NCI-H2196 treated with DMSO at 0.1 percent for 48 hours (cell line): ENCODE measurements around the gene OVOL1.
"Not testable (repeated sequence)": the region's sequence is repeated elsewhere in the genome, so short reads cannot be mapped to it uniquely, and the experiment has no call there.

Source experiments
- DNase-seq: peaks from one replicate; lab custom pipeline; 2025; ENCODE audit not compliant: unreplicated experiment; lab: John Stamatoyannopoulos, UW

The OVOL1 gene

DNA sequence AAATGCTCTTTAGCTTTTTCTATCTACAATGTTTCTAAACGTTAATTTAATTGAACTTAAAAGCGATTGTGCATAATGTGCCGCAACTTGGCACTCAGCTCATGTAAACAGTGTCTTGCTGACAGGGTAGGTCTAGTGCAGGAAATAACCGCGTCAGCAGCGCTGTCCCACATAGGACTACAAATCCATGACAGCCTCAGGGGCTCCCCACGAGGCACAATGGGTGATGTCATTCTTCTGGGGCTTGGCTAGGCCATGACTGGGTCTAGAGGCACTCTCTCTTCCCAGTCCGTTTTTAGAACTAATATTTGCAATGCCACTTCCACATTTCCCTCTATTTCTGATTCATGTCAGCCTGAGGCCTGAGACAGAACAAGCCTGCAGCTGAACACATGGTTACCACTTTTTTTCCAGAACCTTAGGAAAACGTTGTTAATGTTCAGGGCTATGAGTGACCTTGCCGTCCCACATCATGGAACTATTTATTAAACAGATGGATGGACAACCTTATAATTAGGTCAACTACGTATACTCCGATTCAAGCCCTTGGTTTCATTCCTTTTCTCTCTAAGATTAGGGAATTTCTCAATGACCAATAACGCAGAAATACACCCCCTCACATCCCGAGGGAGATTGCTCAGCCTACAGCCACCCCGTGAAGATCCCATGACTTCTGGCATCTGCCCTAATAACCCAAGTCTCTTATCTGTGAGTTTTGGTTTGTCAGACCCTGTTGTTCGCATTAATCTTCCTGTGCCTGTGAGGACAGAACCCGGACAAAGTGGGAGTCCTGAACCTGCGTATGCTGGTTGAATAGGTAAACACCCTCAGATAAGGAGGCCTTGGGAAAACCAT, 27.5 kb downstream of the OVOL1 start:
- DNase-seq: no peak

DNA sequence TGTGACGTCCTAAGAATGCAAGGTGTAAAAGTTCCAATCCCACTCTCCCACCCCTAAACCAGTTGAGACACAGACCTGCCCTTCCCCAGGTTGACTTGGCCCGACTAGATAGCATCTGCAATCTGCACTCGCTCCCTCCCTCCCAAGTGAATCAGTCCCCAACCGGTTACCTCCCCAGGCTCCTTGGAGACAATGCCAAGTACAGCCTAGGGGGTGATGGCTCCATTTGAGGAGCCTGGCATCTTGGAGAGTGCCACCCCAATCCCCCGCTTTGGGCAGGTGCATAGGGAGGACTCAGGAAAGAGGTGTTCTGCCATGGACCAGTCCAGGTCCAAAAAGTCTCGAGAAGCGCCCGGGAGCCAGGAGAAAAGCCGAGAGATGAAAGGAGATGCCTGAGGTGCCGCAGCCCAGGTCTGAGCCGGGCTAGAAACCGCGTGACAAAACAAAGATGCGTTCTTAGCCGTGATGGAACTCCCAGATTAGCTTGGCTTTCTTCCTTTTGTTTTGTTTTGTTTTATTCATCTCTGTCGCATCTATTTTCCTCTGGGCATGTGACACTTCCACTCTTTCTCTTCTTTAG, 28.2 kb downstream of the OVOL1 start:
- no peak for DNase-seq

DNA sequence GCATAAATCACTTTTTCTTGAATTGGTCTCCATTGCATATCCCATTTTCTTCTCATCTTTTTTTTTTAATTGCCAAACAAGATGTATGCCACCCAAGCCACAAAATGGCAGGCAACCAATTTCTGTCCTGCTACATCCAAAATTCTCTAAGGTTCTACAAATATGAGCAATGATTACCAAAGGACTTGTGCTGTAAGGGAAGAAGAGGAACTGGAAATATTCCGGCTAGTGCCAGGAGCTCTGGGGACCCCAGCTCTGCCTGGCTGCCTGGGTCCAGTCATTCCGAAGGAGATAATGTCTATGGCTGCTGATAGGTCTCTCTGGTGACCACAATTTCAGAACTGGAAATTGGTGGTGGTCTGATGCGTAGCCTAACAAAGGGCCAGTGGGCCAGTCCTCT, 29.8 kb downstream of the OVOL1 start:
- DNase-seq: no peak

DNA sequence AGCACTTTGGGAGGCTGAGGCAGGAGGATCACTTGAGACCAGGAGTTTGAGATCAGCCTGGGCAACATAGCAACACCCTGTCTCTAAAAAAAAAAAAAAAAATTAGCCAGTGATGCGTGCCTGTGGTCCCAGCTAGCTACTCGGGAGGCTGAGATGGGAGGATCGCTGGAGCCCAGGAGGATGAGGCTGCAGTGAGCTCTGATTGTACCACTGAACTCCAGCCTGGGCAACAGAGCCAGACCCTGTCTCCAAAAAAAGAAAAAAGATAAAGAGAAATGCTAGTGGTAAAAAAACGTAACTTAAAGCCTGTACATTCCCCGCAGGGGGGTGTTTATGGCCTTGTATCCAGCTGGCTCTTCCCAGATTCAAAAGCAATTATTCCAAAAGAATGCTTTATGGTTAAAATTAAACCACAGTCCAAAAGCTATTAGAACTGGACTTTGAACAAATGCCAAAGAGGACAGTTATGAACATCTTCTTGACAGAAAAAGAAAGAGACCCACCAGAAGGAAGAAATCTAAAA, 30.5 kb downstream of the OVOL1 start:
- DNase-seq: no peak

DNA sequence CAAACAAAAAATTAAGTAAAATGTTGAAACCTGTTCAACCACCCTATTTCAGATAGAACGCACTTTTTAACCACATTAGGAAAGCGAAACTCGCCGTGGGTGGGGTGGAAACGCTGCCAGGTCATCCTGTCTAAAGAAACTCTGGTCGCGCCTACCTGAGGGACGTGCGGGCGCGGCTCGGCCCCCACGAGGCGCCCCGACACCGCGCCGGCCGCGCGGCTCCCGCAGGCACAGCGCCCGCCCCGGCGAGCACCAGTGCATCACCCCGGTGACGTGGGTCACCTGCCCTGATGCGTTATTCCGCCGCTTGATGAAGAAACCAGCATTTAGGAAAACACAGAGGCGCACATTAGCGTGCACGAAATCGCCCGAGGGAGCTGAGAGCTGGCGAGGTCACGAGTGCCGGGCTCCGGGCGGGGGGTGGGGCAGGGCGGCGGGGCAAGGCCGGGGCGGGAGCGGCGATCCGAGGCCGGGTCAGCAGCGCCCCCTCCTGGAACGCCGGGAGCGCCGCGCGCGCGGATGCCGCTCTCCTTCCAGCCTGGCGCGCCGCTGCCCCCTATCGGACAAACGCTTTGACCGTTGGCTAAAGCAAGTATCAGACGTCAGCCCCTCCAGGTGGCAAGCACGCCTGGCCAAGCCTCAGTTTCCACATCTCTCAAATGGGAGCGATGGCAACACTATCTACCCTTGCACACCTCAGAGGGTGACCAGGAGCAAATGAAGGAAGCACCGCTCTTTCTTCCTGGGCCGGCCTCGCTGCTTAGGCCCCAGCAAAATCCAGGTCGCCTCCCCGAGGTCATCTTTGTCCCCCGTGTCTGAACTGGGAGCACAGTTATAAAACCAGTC, 31.2 kb downstream of the OVOL1 start:
- peak; percentile 75 for DNase-seq

DNA sequence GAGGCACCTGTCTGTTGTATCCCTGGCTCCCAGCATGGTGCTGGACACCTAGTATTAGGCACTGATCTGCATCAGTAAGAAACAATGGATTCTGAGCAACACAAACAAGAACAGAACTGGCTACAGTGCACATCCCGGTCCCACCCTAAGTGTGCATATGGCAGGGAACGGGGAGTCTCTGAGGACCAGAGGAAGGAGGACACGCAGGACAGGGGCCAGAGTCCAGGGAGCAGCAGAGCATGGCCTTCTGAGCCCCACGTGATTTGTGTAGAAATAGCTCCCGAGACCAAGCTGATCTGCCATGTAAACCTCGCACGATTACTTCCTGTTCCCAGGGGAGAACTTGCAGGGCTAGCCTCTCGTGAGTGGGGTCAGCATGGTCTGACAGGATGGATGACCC, 34.2 kb downstream of the OVOL1 start:
- no peak for DNase-seq

DNA sequence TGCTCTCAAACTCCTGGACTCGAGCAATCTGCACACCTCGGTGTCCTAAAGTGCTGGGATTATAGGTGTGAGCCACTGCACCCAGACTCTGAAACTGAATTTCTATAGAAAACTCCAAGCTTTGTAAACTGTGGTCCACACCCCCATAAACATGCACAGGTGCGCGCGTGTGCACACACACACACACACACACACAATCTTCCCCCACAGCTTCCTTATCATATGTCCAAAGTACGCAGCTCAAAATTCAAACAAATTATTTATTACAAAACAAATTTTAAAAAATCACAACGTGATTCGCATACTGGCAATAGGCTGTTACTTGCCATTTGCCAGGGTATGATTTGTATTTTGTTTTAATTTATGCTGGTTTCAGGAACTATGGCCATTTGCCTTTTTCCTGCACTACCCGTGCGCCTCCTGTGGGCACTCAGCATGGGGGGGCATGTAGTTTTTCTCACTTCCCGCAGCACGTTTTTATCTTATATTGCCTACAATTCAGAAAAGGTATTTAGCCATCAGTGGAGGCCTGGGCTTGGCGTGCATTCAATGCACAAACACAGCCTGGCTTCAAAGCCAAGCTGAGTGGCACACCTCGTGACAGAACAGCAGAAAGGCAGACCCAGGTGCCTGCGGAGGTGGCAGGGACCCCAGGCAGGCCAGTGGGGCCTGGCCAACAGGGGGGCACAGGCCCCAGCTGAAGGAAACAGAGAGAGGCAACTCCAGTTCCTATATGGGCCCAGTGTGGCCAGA, 36.1 kb downstream of the OVOL1 start:
- no peak for DNase-seq

DNA sequence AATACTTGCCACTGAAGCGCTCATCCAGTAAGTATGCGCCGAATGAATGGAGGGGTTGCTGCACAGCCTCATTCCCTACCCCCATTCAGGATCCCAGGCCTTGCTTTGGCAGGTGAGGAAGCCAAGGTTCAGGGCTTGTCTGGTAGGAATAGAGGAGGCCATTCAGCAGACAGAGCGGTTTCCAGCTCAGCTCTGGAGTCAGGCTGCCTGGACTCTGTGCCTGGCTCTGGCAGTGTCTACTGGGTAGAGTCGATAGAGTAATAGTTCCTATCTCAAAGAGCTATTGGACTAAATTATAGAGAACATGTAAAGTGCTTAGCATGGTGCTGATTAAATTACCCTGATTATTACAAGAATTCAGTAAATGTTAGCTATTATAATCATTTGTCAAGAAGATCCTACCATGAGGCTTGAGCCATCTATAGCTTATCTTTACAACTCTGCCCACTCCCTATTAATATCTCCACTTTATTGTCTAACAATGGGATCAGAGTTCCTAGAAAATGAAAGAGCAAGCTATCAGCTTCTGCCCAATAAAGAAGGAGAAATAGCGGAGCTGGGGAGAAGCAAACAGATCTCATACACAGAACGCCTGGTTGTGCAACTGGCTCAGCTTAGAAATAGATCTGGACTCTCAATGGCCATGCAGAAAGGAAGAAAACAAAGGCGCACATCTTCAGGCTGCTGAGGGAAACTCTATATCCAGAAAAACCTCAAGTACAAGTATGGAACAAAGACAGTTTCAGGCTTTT, 40.3 kb downstream of the OVOL1 start:
- DNase-seq: no peak

DNA sequence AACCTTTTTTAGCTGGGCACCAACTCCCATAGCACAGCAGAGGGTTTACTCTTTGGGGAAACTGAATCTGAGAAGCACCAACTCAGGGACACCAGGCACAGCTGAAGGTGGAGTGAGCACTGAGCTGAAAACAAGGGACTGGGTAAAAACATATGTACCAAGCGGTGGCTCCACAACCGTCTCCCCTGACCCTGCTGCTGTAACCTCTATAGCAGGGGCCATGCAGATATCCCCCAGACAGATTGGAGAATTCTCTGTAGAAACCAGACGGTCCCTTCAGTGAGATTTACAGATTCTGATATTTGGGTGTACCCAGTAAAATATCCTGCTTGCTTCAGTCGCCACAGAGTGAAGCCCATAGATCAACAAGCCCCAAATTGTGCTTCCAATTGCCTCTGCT, 42.6 kb downstream of the OVOL1 start:
- DNase-seq: no peak

DNA sequence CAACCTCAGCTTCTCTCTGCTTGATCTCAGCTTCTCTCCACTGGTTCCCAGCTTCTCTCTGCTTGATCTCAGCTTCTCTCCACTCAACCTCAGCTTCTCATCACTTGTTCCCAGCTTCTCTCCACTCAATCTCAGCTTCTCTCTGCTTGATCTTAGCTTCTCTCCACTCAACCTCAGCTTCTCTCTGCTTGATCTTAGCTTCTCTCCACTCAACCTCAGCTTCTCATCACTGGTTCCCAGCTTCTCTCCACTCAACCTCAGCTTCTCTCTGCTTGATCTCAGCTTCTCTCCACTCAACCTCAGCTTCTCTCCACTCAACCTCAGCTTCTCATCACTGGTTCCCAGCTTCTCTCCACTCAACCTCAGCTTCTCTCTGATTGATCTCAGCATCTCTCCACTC, 45.4 kb downstream of the OVOL1 start:
- DNase-seq: not testable (repeated sequence)

DNA sequence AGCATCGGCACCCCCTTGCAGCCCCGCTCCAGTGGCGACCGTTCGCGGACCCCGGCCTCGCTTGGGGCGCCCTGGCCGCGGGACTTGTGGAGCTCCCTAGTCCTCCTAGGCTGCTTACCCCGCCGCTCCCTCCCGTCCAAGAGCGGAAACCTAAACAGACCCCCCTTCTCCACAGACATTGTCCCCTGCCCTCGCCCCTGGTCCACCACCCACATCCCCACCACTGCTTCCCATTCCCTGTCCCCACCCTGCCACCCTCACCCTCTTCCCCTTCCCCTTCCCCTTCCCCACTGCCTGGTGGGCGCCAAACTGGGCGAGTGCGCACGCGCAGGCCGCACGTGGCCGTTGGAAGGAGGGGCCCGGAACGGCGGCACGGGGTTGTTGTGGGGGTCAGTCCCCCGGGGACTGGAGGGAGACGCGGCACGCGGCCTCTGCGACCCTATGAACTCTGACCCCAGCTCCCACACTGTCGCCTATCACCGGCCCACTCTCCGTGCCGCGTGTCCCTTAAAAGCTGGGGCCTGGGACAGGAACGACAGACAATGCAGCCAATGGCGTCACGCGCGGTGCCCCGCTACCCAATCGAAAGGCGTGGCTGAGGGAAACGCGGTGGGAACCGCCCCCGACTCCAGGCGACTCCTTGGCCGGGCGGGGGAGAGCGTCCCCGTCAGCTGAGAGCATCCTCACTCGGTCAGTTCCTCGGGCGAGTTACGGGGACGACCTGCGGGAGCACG, 46.6 kb downstream of the OVOL1 start, which contains the start of gene SNX32:
Gene SNX32, plus strand, starts transcription at position 667 of the 734 bp plus-strand sequence. CDS start 103 bp downstream, outside the sequence.
- peak; percentile 77 for DNase-seq

DNA sequence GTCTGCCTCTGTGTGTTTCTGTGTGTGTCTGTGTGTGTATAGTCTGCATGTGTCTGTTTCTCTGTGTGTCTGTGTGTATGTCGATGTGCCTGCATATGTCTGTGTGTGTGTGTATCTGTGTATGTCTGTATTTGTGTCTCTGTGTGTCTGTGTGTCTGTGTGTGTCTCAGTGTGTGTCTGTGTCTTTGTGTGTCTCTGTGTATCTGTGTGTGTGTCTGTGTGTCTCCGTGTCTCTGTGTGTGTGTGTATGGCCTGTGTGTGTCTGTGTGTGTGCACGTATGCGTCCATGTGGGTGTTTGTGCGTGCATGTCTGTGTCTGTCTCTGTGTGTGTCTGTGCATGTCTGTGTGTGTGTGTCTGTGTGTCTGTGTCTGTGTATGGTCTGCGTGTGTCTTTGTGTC, 47.3 kb downstream of the OVOL1 start:
- no peak for DNase-seq

DNA sequence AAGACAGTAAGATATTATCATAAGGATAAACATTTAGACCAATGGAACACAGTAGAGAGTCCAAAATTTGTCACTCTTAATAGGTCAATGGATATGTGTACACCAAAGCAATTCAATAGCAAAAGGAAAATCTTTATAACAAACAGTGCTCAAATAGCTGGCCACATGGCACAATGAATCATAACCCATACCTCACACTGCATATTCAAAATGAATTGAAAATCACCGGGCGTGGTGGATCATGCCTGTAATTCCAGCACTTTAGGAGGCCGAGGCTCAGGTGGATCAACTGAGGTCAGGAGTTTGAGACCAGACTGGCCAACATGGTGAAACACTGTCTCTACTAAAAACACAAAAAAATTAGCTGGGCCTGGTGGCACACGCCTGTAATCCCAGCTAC, 55.3 kb downstream of the OVOL1 start:
- DNase-seq: no peak

DNA sequence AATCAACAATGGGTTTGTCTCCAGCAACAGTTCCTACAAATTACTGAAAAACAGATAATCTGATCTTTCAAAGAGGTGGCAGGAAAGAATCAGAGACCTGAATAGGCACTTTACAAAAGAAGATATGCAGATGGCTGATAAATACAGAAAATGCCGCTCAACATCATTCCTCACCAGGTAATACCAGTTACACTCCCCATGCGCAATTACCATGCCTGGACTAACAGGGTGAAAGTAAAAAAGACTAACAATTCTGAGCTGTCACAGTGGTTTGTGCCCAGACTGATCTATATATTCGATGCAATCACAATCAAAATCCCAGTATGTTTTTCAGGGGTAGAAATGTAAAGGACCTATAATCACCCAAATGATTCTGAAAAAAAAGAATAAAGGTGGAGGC, 56.9 kb downstream of the OVOL1 start:
- no peak for DNase-seq

DNA sequence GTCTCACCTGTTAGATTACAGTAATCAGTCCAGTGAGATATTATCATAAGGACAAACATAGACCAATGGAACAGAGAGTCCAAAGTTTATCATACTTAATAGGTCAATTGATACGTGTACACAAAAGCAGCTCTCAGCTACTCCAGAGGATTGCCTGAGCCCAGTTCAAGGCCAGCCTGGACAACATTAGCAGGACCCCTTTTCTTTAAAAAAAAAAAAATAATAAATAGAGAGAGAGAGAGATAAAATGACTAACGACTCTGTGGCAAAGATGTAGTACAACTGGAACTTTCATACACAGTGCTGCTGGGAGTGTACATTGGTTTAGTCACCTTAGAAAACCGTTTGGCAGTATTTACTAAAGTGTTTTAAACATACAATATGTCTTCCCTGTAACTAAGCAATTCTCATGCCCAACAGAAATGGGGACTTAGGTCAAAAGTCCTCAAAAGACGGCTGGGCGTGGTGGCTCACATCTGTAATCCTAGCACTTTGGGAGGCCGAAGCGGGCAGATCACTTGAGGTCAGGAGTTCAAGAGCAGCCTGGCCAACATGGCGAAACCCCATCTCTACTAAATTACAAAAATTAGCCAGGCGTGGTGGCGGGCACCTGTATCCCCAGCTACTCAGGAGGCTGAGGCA, 57.5 kb downstream of the OVOL1 start:
- no peak for DNase-seq
